Right lobe of liver (tissue), 6 donors: ENCODE results near the gene ANGPTL4. TPM values are rescaled to one million over a fixed set of nuclear protein-coding genes. Genes with fewer than 3 reads are reported as not detected.

ENCODE experiments used
- ATAC-seq, 4 donors: fragments of 200-7000 bp; cut with Tn5 transposase; one replicate each; pipeline ENCODE4 v1.9.1; 2020; ENCODE audit warnings: mild to moderate bottlenecking in 4 of 4, moderate library complexity in 4 of 4
- DNase-seq, 3 donors: peaks; one replicate each; pipeline ENCODE4 v3.0.0-alpha.2; 2020
- H3K27ac ChIP-seq, 3 donors: fragments of 200-600 bp; one replicate each; pipeline ENCODE4 v1.8.0; 2022
- H3K27me3 ChIP-seq, 2 donors: fragments of 200-600 bp; one replicate each; pipeline ENCODE4 v1.8.0; 2022
- H3K36me3 ChIP-seq, 4 donors: fragments of 200-600 bp; sonication (generic) in 1 of 4; one replicate each; pipeline versions ENCODE4 v1.5.1 to v1.8.0; 2017 to 2022; ENCODE audit warnings: control low read depth in 1 of 4
- H3K4me1 ChIP-seq, 4 donors: fragments of 200-600 bp; sonication (generic) in 1 of 4; one replicate each; pipeline versions ENCODE4 v1.5.1 to v1.8.0; 2017 to 2022; ENCODE audit warnings: control low read depth in 1 of 4
- H3K4me3 ChIP-seq, 3 donors: fragments of 200-600 bp; one replicate each; pipeline ENCODE4 v1.8.0; 2022
- H3K9me3 ChIP-seq, 4 donors: fragments of 200-600 bp; sonication (generic) in 1 of 4; one replicate each; pipeline versions ENCODE4 v1.5.1 to v1.8.0; 2017 to 2022; ENCODE audit warnings: control low read depth in 1 of 4
- POLR2A ChIP-seq: fragments of 450-650 bp; IDR thresholded peaks from one replicate; pipeline ENCODE4 v1.6.1; 2017; ENCODE audit warnings: antibody characterized with exemption, mild to moderate bottlenecking
- WGBS: methylation state at CpG from one replicate; pipeline ENCODE4 v1.1.6; 2018; ENCODE audit warnings: low coverage, low lambda C conversion rate; ENCODE audit not compliant: insufficient coverage; ENCODE audit errors: missing lambda C conversion rate; 5-methylcytosine and 5-hydroxymethylcytosine counted together
- intact Hi-C, 2 donors: fragments of 100-400 bp; cut with DNase I; formaldehyde crosslinking; loops; one replicate each; pipeline versions ENCODE4 v1.11.2 to v1.14.1; 2022
- total RNA-seq, 6 experiments: library from RNA; depleted of rRNA in 2 of 6; stranded (reverse); fragments of >200 nt in 2 of 6; fragmentation: NEBNext Ultra II Directional in 3 of 6; extraction: Animal tissue kit (Norgen Biotek cat#: 25700) in 3 of 6; gene quantifications; one replicate each; pipeline versions ENCODE4 v1.1.0 to v1.2.4, GENCODE V29; 2016 to 2023
- TF ChIP-seq, protein P1 (sequence below), 4 donors: fragments of 200-600 bp in 3 of 4; fragments of 450-650 bp in 1 of 4; IDR thresholded peaks; one replicate each; pipeline versions ENCODE4 v1.5.1 to v1.8.0; 2016 to 2022; ENCODE audit warnings: antibody characterized with exemption in 4 of 4, mild to moderate bottlenecking in 2 of 4
- donor health status: DM: no; HTN: yes; CAD: no.
- donor health status: DM: no; HTN: no; CAD: no.
- donor health status: DM: no; HTN: no; CAD: no.
- donor health status: DM: no; HTN: yes; CAD: no.
- donor health status: DM: no; HTN: yes; CAD: no.

The ANGPTL4 gene
- total RNA-seq, 6 experiments from 2014 or later, result 2.3 to 204 (median 125) TPM

DNA sequence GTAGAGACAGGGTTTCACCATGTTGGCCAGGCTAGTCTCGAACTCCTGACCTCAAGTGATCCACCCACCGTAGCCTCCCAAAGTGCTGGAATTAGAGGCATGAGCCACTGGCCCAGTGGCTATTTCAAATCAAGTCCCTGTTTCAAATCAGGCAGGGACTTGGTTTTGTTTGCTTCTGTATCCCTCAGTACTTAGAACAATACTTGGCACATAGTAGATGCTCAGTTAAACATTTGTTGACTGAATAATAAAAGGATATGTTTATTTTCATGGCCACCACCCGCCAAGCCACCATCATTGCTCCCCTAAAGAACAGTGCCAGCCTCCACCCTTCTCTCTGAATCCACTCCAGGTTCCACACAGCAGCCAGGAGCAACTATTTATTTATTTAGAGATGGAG, 38.5 kb upstream of the ANGPTL4 start:
- no peak overlapping the region for H3K4me3 ChIP-seq

GRCh38 chr19:8329996-8330395, 34.0 kb upstream of the ANGPTL4 start:
- peaks cover 0 to 6% (median 2%) of the 10 kb centered on the region in 4 donors for H3K4me1 ChIP-seq
- H3K9me3 ChIP-seq, result no peaks in the 10 kb centered on the region
- ATAC-seq (no peak), DNase-seq (no peak)
- intact Hi-C loops, result loop anchor here in 1 of 2 donors (10.0 kb wide), 1 partner anchor 185 kb away; the partner anchor contains the start of gene ZNF414
- H3K36me3 ChIP-seq, result no peaks in the 10 kb centered on the region
- peaks cover 0 to 18% of the 10 kb centered on the region in 2 donors for H3K27me3 ChIP-seq
- no peak overlapping the region for H3K27ac ChIP-seq
- TF ChIP-seq, protein P1, sequence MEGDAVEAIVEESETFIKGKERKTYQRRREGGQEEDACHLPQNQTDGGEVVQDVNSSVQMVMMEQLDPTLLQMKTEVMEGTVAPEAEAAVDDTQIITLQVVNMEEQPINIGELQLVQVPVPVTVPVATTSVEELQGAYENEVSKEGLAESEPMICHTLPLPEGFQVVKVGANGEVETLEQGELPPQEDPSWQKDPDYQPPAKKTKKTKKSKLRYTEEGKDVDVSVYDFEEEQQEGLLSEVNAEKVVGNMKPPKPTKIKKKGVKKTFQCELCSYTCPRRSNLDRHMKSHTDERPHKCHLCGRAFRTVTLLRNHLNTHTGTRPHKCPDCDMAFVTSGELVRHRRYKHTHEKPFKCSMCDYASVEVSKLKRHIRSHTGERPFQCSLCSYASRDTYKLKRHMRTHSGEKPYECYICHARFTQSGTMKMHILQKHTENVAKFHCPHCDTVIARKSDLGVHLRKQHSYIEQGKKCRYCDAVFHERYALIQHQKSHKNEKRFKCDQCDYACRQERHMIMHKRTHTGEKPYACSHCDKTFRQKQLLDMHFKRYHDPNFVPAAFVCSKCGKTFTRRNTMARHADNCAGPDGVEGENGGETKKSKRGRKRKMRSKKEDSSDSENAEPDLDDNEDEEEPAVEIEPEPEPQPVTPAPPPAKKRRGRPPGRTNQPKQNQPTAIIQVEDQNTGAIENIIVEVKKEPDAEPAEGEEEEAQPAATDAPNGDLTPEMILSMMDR (IDR thresholded peaks at IDR 0.05), result no peak
- TF ChIP-seq POLR2A, result no peak
- H3K4me3 ChIP-seq, result no peak overlapping the region
- 82% methylated on average over 3 of the region's 3 CpGs for WGBS

More for the DNA sequence above, 38.5 kb upstream of the ANGPTL4 start:
- H3K36me3 ChIP-seq, result peaks cover 0 to 16% (median 7%) of the 10 kb centered on the region in 4 donors
- peaks cover 0 to 16% (median 6%) of the 10 kb centered on the region in 4 donors for H3K4me1 ChIP-seq
- no peak overlapping the region for H3K27ac ChIP-seq
- ATAC-seq (no peak), DNase-seq (no peak)
- 89% methylated on average over 1 of the region's 3 CpGs for WGBS
- intact Hi-C loops, result loop anchor here in 1 of 2 donors (10.0 kb wide), 1 partner anchor 189 kb away; the partner anchor contains the start of gene ZNF414
- TF ChIP-seq POLR2A, result no peak
- TF ChIP-seq, protein P1 (IDR thresholded peaks at IDR 0.05), result no peak
- H3K27me3 ChIP-seq, result no peaks in the 10 kb centered on the region
- no peaks in the 10 kb centered on the region for H3K9me3 ChIP-seq

DNA sequence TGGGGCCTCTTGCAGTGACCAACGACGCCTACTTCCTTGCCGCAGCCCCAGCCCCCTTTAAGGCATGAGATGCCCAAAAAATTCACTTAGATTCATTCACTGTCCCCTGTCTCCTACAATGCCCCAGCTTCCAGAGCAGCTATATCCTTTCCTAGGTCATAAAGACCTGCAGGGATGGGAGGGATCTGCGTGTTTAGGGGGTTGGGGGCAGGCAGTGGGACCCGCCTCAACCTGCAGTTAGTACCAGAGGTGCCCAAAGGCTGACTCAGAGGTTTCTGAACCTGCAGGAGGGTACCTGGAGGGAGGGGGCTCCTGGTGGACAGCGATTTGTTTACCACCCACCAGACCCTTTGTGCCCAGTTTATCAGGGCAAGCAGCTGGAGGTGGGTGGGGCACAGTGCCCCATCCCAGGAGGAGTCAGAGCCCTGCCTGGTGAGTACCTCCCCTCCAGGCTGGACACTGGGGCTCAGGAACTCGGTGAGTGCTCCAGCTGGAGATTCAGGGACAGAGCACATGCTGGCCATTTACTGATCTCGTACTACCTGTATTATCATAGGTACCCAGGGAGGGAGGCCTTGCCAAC, 32.6 kb upstream of the ANGPTL4 start:
- Histone ChIP-seq H3K36me3 (no peaks in the 10 kb centered on the region), H3K9me3 (no peaks in the 10 kb centered on the region), H3K4me3 (no peak overlapping the region), H3K27me3 (peaks cover 0 to 18% of the 10 kb centered on the region in 2 donors), H3K27ac (no peak overlapping the region), H3K4me1 (peaks cover 0 to 5% (median 2%) of the 10 kb centered on the region in 4 donors)
- intact Hi-C loops, result no loop called here
- TF ChIP-seq POLR2A, result no peak
- TF ChIP-seq, protein P1 (IDR thresholded peaks at IDR 0.05), result no peak
- DNase-seq, result no peak
- no peak for ATAC-seq
- WGBS, result 78% methylated on average over 5 of the region's 8 CpGs

DNA sequence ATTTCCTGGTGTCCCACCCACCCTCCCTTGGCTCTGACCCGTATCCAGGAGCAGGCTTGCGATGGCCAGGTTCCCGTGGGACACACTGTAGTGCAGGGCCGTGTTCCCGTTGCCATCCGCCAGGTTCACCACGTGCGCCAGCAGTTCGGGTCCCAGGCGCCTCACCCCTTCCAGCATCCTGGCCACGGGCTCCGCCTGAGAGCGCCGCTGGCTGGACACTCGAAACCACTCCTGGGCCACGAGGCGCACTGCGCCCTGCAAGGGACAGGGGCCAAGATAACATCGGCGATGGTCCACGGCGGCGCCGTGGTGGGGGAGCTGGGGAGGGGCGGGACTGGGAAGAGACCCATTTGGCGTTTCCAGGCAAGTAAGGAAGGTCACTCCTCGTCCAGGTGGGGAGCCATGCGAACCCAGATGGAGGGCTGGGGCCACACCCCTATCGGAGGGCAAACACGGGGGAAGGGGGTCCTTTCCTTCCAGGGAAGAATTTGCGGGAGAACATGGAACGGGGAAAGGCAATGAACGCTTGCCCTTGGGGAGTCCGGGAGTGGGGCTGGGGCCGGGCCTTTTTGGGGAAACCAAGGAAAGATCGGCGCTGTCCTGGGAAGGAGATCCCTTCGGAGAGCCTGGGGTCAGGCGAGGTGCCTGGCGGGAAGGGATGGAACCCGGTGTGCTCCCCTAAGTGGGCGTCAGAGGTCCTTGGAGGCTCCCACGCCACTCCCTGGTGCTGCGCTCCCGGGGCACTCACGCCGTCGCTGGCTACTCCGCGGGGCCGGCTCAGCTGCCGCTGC, 30.8 kb upstream of the ANGPTL4 start:
- 19% methylated on average over 8 of the region's 52 CpGs for WGBS

More for the DNA sequence above, 30.8 kb upstream of the ANGPTL4 start:
- H3K9me3 ChIP-seq, result no peaks in the 10 kb centered on the region
- no peak overlapping the region for H3K4me3 ChIP-seq
- peaks cover 0 to 5% (median 2%) of the 10 kb centered on the region in 4 donors for H3K4me1 ChIP-seq
- TF ChIP-seq, protein P1 (IDR thresholded peaks at IDR 0.05), result no peak
- no peak for TF ChIP-seq POLR2A
- no peak for DNase-seq
- H3K27ac ChIP-seq, result no peak overlapping the region
- intact Hi-C loops, result no loop called here
- H3K36me3 ChIP-seq, result no peaks in the 10 kb centered on the region
- H3K27me3 ChIP-seq, result peaks cover 0 to 18% of the 10 kb centered on the region in 2 donors
- no peak for ATAC-seq
